GM19324 (cell line): ENCODE measurements around the gene MTG1.

Experiments
- ATAC-seq: cut with Tn5 transposase; IDR thresholded peaks from one replicate; pipeline ENCODE4 v1.9.1; 2021; ENCODE audit warnings: mild to moderate bottlenecking, moderate library complexity; ENCODE audit not compliant: unreplicated experiment, low FRiP score

Gene MTG1

DNA sequence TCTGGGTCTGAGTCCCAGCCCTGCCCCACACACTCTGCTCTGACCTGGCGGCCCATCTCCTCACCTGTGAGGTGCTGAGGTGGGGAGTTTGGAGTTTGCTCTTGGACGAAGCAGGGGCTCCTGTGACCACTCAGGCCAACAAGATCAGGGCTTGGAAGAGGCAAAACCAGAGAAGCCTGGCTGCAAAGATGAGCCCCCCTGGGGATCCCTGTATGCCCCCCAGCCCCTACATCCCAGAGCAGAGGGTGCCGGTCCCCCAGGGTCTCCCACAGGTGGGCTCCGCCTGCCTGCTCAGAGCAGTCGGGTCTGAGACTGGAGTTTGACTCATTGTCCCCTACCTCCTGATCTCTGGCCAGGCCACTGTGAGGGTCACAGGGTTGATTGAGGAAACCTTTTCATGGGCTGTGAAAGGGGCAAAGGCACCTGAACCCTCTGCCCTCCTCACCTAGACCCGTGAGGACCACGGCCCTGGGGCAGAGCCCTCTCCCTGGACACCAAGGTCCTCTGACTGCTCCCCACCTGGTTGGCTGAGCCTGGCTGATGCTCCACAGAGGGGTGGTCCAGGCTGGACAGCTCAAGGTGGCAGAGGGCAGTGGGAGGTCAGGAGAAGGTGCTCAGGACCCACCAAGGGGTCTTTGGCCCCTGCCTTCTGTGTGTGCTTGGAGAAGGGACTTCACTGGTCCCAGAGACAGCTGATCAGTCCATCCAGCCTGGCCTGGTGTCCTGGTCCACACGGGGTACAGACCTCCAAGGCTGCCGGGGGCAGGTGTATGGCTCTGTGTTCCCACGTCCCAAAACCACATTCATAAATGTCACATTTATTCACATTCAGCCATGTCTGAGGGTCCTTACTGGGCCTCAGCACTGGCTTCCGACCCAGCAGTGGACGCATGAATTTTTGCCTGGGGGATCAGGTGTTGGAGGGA, 50.6 kb downstream of the MTG1 start:
- ATAC-seq, result no peak

DNA sequence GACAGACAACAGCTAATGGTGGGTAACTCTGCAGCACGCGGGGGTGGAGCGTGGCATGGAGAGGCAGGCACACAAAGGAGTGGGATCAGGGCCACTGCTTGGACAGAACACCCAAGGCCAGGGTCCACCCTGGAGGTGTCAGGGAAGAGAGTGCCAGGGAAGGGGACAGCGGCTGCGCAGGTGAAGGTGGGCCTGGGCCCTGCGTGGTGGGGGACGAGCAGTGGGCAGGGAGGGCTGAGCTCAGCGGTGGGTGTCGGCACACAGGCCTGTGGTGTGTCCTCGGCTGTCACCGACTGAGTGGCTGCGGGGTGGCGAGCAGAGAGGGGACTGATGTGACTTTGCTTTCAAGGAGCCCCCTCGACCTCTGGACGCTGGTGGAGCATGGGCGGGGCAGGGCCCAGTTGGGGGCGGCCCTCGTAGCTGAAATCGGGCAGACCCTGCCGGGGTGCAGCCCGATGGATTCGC, 51.3 kb downstream of the MTG1 start:
- ATAC-seq, result no peak

DNA sequence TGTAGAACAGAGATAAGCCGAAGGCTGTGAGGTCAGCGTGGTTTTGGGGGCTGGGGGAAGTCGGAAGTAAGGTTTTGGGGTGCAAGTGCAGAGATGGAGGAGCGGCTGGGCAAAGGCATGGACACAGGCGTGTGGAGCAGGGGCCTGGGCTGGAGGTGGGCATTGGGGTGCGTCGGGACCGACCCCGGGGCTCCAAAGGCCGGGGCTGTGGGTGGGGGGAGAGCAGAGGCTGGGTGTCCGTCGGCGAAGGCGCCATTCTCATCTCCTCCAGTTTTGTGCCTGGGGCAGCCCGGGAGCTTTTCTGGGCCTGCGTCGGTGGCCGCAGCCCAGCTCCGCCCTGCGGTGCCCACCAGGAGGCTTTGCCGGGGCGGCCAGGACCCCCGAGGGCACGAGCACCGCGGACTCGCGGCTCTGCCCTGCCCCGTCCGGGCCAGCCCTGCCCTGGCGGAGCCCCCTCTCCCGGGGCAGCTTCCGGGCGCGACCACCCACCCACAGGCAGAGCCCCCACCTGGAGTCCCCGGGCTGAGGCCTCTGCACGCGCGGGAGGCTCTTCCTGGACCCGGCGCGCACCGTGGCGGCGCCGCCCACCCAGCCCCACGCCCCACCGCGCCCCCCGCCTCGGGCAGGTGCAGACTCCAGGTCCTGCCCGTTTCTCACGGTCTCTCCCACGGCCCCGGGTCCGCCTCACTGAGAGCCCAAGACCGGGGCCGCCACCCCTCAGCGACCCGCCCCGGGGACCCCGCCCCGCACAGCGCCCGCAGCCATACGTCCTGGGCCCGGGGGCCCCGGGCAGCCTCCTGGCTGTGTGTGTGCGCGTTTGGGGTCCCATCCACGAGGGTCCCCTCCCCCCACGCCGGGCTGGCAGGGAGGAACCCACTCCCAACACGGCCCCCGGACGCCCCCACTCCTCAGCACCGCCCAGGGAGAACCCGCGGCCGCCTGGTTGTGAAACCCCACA, 52.1 kb downstream of the MTG1 start:
- ATAC-seq, result no peak

DNA sequence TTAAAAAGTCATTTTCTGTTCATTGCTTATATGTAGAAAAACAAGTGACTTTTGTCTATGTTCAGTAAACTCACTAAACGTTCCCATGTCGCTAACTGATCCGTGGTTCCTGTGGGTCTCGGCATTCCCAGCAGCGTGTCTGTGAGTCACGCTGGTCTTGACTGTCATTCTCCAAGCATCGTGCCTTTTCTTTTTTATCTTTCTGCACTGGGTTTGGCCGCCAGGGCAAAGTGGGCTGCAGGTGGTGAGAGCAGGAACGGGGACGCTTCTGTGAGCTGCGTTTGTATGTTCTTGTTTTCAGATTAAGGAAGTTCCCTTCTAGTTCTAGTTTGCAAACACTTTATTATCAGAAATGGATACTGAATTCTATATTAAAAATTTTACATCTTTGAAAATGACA, 53.0 kb downstream of the MTG1 start:
- no peak for ATAC-seq

DNA sequence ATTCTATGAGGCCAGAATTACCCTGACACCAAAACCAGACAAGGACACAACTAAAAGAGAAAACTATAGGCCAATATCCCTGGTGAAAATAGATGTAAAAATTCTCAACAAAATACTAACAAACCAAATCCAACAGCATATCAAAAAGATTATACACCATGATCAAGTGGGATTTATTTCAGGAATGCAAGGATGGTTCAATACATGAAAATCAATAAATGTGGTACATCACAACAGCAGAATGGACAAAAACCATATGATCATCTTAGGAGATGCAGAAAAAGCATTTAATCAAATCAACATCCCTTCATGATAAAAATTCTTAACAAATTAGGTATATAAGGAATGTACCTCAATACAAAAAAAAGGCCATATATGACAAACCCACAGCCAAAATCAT, 54.2 kb downstream of the MTG1 start:
- ATAC-seq, result no peak

DNA sequence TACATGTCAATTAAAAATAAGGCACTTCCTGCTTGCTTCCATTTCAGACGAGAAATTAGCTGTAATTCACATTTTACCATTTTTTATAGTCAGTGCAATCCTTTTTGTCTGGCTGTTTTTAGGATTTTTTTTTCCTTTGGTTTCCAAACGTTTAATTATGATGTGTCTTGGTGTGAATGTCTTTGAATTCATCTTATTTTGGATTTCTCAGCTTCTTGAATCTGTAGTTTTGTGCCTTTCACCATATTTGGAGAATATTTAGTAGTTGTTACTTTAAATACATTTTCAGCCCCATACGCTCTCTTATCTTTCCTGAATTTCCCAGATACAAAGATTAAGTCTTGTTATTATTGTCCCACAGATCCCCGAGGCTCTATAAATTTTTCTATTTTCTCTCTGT, 57.4 kb downstream of the MTG1 start:
- no peak for ATAC-seq

DNA sequence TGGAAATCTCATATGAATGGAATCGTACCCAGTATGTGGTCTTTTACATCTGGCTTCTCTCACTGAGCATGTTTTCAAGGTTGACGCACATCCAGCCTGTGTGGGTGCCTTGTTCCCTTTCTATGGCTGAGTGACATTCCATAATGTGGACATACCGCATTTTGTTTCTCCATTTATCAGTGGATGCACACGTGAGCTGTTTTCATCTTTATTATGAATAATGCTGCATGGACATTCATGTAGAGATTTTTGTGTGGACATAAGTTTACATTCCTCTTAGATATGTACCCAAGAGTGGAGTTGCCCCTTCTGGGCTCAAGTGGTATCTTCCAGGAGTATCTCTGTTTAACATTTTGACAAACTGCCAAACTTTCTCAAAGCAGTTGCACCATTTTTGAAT, 58.5 kb downstream of the MTG1 start:
- ATAC-seq, result no peak

DNA sequence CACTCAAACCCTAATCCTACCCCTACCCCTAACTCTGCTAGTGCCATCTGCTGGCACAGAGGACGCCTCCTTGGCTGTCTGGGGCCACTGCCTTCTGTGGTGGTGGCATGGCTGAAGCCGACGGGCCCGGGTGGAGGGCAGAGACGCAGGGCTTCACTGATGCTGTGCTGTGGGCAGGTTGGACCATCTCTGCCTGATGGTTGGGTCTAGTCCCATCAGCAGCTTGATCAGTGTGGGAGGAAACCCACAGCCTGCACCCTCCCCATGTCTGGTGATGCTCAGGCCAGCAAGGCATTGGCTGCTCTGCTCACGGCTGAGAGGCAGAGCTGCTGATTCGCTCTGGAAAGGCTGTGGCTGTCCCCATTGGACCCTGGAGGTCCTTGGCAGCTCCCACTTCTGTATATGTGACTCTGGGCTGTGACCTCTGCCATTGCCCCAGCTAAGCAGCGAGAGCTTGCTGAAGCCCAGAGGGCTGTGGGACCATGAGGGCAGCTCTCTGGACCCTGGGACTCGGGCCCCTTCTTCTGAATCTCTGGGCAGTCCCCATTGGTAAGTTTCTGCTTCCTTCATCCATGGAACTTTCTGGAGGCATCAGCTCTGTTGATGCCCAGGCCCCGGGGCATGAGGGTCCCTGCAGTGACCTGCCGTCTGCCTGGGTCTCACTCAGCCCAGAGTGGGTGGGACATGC, 59.7 kb downstream of the MTG1 start, which contains the start of gene SCART1:
Gene SCART1 (plus strand): TSS at position 430 of the 688 bp plus-strand sequence. CDS start 53 bp downstream, at position 483.
- no peak for ATAC-seq

DNA sequence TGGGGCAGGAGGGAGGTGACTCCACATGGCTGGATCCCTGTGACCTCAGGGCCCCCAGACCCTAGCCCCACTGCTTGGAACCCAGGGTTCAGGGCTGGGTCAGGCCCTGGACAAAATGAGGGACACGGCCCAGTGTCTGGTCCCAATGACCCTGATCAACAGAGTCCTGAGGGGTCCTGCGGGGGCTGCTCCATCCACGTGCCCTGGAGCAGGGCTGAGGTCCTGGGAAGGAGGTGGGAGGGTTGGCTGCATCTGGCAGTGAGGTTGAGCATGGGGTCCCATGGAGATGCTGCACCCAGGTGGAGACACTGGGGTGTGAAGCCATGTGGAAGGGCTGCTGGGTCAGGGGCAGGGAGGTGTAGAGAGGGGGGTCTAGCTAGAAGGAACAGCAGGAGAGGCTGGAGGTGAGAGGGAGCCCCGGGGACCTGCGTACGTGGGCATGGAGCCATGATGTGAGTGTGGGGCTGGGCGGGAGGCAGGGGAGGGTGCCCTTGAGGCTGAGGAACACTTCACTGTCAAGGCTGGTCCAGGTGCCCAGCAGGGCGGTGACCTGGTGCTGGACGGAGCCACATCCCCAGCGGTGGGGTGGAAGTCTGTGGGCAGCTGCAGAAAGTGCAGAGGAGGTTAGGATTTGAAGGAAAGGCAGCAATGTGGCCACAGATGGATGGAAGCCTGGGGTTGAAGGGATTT, 60.4 kb downstream of the MTG1 start:
- ATAC-seq, result no peak

DNA sequence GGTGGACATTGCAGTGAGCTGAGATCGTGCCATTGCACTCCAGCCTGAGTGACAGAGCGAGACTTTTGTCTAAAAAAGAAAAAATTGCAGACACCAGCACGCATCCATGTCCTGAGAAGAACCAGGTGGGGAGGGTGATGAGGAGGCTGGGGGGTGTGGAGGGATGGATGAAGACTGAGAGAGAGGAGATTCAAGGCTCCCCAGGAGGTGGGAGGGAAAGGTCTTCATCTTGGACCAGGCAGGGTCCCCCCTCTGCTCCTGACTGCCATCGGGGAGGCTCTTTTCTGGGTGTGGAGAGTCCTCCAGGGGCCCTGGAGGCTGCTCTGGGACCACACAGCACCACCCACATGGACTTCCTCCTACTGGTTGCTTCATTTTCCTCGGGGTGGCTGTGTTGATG, 61.2 kb downstream of the MTG1 start:
- no peak for ATAC-seq

DNA sequence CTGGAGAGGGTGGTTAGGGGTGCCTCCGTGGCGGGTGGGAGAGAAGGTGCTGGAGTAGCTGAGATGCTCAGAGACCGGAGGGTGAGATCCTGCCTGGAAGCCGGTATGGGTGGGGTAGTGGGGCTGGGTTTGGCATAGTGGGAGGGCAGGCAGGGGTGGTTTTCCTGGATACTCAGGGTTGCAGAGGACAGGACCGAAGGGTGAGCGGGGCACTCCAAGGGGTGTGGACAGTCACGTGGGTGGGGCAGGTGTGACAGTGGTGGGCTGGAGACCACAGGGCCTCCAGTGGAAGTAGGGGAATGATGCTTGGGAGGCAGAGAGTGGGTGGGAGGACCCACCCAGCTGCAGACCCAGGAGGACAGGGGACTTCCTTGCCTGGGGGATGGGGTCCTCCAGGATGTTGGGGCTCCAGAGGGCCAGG, 61.7 kb downstream of the MTG1 start:
- ATAC-seq, result no peak

DNA sequence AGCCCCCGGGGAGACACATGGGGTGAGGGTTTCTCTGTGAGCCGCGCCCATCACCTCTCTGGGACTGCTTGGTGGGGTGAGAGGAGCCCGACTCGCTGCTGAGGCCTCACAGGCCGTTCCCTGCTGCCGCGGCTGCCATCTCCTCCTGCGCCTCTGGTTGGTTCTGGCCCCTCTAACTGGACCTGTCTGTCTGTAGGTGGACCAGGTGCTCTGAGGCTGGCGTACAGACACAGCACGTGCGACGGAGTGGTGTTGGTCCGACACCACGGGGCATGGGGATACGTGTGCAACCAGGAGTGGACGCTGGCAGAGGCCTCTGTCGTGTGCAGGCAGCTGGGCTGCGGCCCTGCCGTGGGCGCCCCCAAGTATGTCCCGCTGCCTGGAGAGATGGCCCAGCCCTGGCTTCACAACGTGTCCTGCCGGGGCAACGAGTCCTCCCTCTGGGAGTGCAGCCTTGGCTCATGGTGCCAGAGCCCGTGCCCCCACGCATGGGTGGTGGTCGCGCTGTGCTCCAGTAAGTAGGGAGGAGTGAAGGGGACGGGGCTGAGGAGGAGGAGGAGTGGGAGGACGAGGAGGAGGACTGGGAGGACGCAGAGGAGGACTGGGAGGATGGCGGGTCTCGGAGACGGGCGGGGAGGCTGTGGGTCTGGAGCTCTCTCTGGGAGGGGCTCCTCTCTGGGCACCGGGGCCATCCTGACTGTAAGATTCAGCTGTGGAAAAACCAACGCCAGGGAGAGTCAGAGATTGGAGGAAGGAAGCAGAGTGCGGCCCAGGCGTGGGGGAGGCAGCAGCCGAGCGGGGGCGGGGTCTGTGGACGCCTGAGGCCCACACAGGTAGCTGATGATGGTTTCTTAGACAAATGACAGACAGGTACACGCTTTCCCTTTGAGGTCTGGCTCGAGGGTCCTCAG, 62.3 kb downstream of the MTG1 start:
- ATAC-seq, result no peak

DNA sequence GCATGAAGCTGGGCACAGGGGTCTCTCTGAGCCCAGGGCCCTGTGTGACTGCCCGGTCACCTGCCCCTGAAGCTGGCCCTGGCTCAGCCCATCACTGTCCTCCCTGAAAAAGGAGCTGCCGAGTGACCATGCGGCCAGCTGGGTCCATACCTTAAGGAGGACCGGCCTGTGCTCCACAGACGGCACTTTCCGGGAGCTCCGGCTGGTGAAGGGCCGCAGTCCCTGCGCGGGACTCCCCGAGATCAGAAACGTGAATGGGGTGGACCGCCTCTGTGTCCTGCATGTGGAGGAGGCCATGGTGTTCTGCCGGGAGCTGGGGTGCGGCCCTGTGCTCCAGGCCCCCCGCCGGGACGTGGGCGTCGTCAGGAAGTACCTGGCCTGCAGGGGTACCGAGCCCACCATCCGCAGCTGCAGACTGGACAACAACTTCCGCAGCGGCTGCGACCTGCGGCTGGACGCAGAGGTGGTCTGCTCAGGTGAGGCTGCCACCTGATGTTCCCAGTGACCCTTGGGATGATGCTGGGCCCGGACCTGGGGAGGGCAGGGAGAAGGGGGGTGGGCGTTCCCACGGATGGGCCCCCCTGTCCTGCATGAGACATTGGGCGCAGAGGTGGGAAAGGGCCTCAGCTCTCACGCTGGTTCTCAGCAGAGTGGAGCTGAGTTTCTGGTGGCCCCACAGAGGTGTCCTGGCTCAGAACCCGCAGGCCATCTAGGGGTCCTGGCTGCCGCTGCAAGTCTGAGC, 63.3 kb downstream of the MTG1 start:
- ATAC-seq, result no peak

DNA sequence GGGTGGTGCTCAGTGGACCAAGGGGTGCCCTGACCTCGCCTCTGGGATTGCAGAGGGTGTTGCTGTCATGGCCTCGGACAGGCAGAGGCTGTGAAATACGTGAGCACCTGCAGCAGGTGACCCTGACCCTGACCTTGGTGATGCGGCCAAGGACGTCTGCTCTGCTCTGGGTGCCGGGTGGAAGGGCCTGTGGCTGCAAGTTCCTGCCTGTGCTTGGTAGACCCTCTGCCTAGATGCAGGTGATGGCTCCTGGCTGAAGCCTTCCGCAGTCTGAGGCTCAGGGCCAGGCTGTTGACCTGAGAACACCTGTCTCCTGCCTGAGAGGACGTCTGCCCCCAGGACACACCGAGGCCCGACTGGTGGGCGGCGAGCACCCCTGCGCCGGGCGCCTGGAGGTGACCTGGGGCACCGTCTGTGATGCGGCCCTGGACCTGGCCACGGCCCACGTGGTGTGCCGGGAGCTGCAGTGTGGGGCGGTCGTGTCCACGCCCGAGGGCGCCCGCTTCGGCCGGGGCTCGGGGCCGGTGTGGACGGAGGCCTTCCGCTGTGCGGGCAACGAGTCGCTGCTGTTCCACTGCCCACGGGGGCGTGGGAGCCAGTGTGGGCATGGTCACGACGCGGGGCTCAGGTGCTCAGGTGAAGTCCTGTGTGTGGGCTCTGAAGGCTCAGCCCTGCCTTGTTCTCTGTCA, 64.2 kb downstream of the MTG1 start:
- ATAC-seq, result no peak

DNA sequence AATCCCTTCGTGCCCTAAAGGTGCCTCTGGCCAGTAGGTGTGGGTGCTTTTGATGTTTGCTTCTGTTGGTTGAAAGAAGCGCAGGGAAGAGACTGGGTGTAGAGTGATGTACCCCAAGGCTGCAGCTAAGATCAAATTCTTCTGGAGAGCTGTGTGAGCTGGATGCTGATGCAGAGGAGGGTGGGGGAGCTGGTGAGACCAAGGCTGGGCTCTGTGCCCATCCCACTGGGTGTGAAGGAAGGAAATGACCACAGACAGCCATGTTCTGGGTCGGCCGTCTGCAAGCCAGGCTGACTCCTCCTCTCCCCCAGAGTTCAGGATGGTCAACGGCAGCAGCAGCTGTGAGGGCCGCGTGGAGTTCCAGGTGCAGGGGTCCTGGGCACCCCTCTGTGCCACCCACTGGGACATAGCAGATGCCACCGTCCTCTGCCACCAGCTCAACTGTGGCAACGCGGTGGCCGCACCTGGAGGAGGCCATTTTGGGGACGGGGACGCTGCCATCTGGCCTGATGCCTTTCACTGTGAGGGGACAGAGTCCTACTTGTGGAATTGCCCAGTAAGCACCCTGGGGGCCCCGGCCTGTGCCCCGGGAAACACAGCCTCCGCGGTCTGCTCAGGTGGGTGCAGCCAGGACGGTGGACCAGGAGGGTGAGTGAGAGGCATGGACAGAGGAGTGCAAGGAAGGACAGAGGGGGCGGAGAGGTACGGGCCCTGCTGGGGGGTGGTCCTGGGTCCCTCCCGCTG, 64.9 kb downstream of the MTG1 start:
- no peak for ATAC-seq

DNA sequence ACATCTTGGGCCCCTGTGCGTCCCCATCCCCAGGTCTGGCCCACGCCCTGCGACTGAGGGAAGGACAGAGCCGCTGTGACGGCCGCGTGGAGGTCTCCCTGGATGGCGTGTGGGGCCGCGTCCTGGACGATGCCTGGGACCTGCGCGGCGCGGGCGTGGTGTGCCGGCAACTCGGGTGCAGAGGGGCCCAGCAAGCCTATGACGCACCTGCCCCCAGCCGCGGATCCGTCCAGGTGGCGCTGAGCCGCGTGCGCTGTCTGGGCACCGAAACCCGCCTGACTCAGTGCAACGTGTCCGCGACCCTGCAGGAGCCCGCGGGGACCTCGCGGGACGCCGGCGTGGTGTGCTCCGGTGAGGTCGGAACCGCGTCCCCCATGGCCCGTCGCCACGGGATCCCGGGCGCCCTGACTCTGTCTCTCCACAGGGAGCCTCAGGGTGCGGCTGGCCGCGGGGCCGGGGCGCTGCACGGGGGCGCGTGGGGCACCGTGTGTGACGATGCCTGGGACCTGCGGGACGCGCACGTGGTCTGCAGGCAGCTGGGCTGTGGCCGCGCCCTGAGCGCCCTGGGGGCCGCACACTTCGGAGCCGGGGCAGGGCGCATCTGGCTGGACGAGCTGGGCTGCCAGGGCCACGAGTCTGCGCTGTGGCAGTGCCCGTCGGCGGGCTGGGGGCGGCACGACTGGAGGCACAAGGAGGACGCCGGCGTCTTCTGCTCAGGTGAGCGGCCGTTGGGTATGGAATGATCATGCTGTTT, 65.7 kb downstream of the MTG1 start:
- ATAC-seq, result no peak
